Measurements from ENCODE around the gene INCA1.
A peak's percentile ranks its signal among the peaks of the same experiment; 100 is the strongest.

The INCA1 gene

GRCh38 chr17:4945944-4946280, 51.4 kb downstream of the INCA1 start:
- no peak for TF ChIP-seq EZH2 (IDR thresholded peaks at IDR 0.05)
- TF ChIP-seq POLR2AphosphoS5 (IDR thresholded peaks at IDR 0.05; ENCODE audit: borderline replicate concordance, low read depth, low read length), result no peak
- no peak for TF ChIP-seq FOXP2 (optimal IDR thresholded peaks at IDR 0.05; ENCODE audit: control extremely low read depth, extremely low read length, insufficient read depth)
- no peak overlapping the region for H3K9ac ChIP-seq (ENCODE audit: insufficient read length)
- DNase-seq (ENCODE audit: low read depth, low spot score), result no peak
- H3K27ac ChIP-seq, result 0 out of 2 replicates have a peak overlapping the region, but pooled peaks have one; percentile 55
- H3K36me3 ChIP-seq (ENCODE audit: insufficient read depth, low read length), result peaks cover 50% of the 10 kb centered on the region
- H3K4me3 ChIP-seq, result peak overlapping the region; percentile 83; the same call in 1 of the 2 replicates
- no peaks in the 10 kb centered on the region for H3K9me3 ChIP-seq (ENCODE audit: low read depth, low read length)

GRCh38 chr17:4945176-4945943, 52.0 kb downstream of the INCA1 start:
- peaks cover 50% of the 10 kb centered on the region for H3K36me3 ChIP-seq (ENCODE audit: insufficient read depth, low read length)
- no peak for TF ChIP-seq POLR2AphosphoS5 (IDR thresholded peaks at IDR 0.05; ENCODE audit: borderline replicate concordance, low read depth, low read length)
- no peak for TF ChIP-seq EZH2 (IDR thresholded peaks at IDR 0.05)
- no peak for TF ChIP-seq FOXP2 (optimal IDR thresholded peaks at IDR 0.05; ENCODE audit: control extremely low read depth, extremely low read length, insufficient read depth)
- no peak overlapping the region for H3K9ac ChIP-seq (ENCODE audit: insufficient read length)
- DNase-seq (ENCODE audit: low read depth, low spot score), result no peak
- H3K27ac ChIP-seq, result peak overlapping the region; percentile 56
- no peaks in the 10 kb centered on the region for H3K9me3 ChIP-seq (ENCODE audit: low read depth, low read length)
- no peak overlapping the region for H3K4me3 ChIP-seq

GRCh38 chr17:4944554-4945175, 52.7 kb downstream of the INCA1 start:
- Histone ChIP-seq H3K9me3 (ENCODE audit: low read depth, low read length) (no peaks in the 10 kb centered on the region), H3K36me3 (ENCODE audit: insufficient read depth, low read length) (peaks cover 50% of the 10 kb centered on the region), H3K9ac (ENCODE audit: insufficient read length) (no peak overlapping the region), H3K4me3 (no peak overlapping the region), H3K27ac (peak overlapping the region; percentile 56)
- TF ChIP-seq FOXP2 (optimal IDR thresholded peaks at IDR 0.05; ENCODE audit: control extremely low read depth, extremely low read length, insufficient read depth) (no peak), EZH2 (IDR thresholded peaks at IDR 0.05) (no peak), POLR2AphosphoS5 (IDR thresholded peaks at IDR 0.05; ENCODE audit: borderline replicate concordance, low read depth, low read length) (no peak; the same call in 1 of the 2 replicates)
- DNase-seq (ENCODE audit: low read depth, low spot score), result no peak

- Histone ChIP-seq H3K36me3 (ENCODE audit: insufficient read depth, low read length) (peaks cover 50% of the 10 kb centered on the region), H3K4me3 (no peak overlapping the region), H3K9ac (ENCODE audit: insufficient read length) (no peak overlapping the region), H3K9me3 (ENCODE audit: low read depth, low read length) (no peaks in the 10 kb centered on the region), H3K27ac (peak overlapping the region; percentile 56; the same call in 1 of the 2 replicates)
- DNase-seq (ENCODE audit: low read depth, low spot score), result no peak
- TF ChIP-seq POLR2AphosphoS5 (IDR thresholded peaks at IDR 0.05; ENCODE audit: borderline replicate concordance, low read depth, low read length) (no peak; the same call in 1 of the 2 replicates), EZH2 (IDR thresholded peaks at IDR 0.05) (no peak), FOXP2 (optimal IDR thresholded peaks at IDR 0.05; ENCODE audit: control extremely low read depth, extremely low read length, insufficient read depth) (no peak)
Measured at GRCh38 chr17:4944163-4944553, 53.2 kb downstream of the INCA1 start.

- no peak overlapping the region for H3K9ac ChIP-seq (ENCODE audit: insufficient read length)
- no peak for DNase-seq (ENCODE audit: low read depth, low spot score)
- H3K4me3 ChIP-seq, result no peak overlapping the region
- no peaks in the 10 kb centered on the region for H3K9me3 ChIP-seq (ENCODE audit: low read depth, low read length)
- no peak overlapping the region for H3K27ac ChIP-seq
- TF ChIP-seq EZH2 (IDR thresholded peaks at IDR 0.05) (no peak), POLR2AphosphoS5 (IDR thresholded peaks at IDR 0.05; ENCODE audit: borderline replicate concordance, low read depth, low read length) (no peak), FOXP2 (optimal IDR thresholded peaks at IDR 0.05; ENCODE audit: control extremely low read depth, extremely low read length, insufficient read depth) (no peak)
- peaks cover 56% of the 10 kb centered on the region for H3K36me3 ChIP-seq (ENCODE audit: insufficient read depth, low read length)
Measured at GRCh38 chr17:4942760-4943508, 54.4 kb downstream of the INCA1 start.

GRCh38 chr17:4941319-4941610, 56.1 kb downstream of the INCA1 start:
- Histone ChIP-seq H3K36me3 (ENCODE audit: insufficient read depth, low read length) (peaks cover 61% of the 10 kb centered on the region), H3K9ac (ENCODE audit: insufficient read length) (peak overlapping the region; percentile 95), H3K27ac (no peak overlapping the region), H3K9me3 (ENCODE audit: low read depth, low read length) (no peaks in the 10 kb centered on the region), H3K4me3 (peak overlapping the region; percentile 87)
- DNase-seq (ENCODE audit: low read depth, low spot score), result no peak
- TF ChIP-seq FOXP2 (optimal IDR thresholded peaks at IDR 0.05; ENCODE audit: control extremely low read depth, extremely low read length, insufficient read depth), result no peak
- no peak for TF ChIP-seq EZH2 (IDR thresholded peaks at IDR 0.05)
- no peak for TF ChIP-seq POLR2AphosphoS5 (IDR thresholded peaks at IDR 0.05; ENCODE audit: borderline replicate concordance, low read depth, low read length)

- DNase-seq (ENCODE audit: low read depth, low spot score), result no peak
Measured at GRCh38 chr17:4940555-4941318, 56.6 kb downstream of the INCA1 start.

More at GRCh38 chr17:4940555-4941318, 56.6 kb downstream of the INCA1 start:
- TF ChIP-seq FOXP2 (optimal IDR thresholded peaks at IDR 0.05; ENCODE audit: control extremely low read depth, extremely low read length, insufficient read depth), result no peak
- TF ChIP-seq EZH2 (IDR thresholded peaks at IDR 0.05), result no peak
- peak; percentile 29; the same call in 1 of the 2 replicates for TF ChIP-seq POLR2AphosphoS5 (IDR thresholded peaks at IDR 0.05; ENCODE audit: borderline replicate concordance, low read depth, low read length)
- Histone ChIP-seq H3K4me3 (peak overlapping the region; percentile 87), H3K9ac (ENCODE audit: insufficient read length) (peak overlapping the region; percentile 95), H3K9me3 (ENCODE audit: low read depth, low read length) (no peaks in the 10 kb centered on the region), H3K27ac (peak overlapping the region; percentile 97), H3K36me3 (ENCODE audit: insufficient read depth, low read length) (peaks cover 56% of the 10 kb centered on the region)

Data from SK-N-MC (cell line).